NCI-H2196 treated with DMSO at 0.1 percent for 48 hours (cell line): ENCODE results near the gene PAPSS2.
"Not testable (repeated sequence)": the region's sequence is repeated elsewhere in the genome, so short reads cannot be mapped to it uniquely, and the experiment has no call there.

Experiments used
- DNase-seq: peaks from one replicate; lab custom pipeline; 2025; ENCODE audit not compliant: unreplicated experiment; lab: John Stamatoyannopoulos, UW

The PAPSS2 gene

GRCh38 chr10:87659571-87660483 is at the start of gene PAPSS2:
Gene PAPSS2, plus strand, starts transcription at chr10:87659878. Its CDS starts 104 bp downstream, at chr10:87659982.
- DNase-seq = no peak

- DNase-seq = not testable (repeated sequence)
Measured at GRCh38 chr10:87611341-87611740, 48.3 kb upstream of the PAPSS2 start.

GRCh38 chr10:87612115-87612514 is 47.6 kb upstream of the PAPSS2 start:
- no peak for DNase-seq

- DNase-seq = no peak
Measured at GRCh38 chr10:87613751-87614150, 45.9 kb upstream of the PAPSS2 start.

- DNase-seq = no peak
Measured at GRCh38 chr10:87615856-87616255, 43.8 kb upstream of the PAPSS2 start.

GRCh38 chr10:87617503-87617902 is 42.2 kb upstream of the PAPSS2 start:
- DNase-seq = no peak

GRCh38 chr10:87618566-87619423 is 40.9 kb upstream of the PAPSS2 start:
- no peak for DNase-seq

- no peak for DNase-seq
Measured at GRCh38 chr10:87619705-87620104, 40.0 kb upstream of the PAPSS2 start.

- DNase-seq = not testable (repeated sequence)
Measured at GRCh38 chr10:87621440-87621839, 38.2 kb upstream of the PAPSS2 start.

- no peak for DNase-seq
Measured at GRCh38 chr10:87622314-87623004, 37.2 kb upstream of the PAPSS2 start.

GRCh38 chr10:87623191-87623590 is 36.5 kb upstream of the PAPSS2 start:
- no peak for DNase-seq

GRCh38 chr10:87625661-87626060 is 34.0 kb upstream of the PAPSS2 start:
- DNase-seq = no peak

GRCh38 chr10:87626422-87626892 is 33.2 kb upstream of the PAPSS2 start:
- no peak for DNase-seq

- DNase-seq = no peak
Measured at GRCh38 chr10:87630171-87630570, 29.5 kb upstream of the PAPSS2 start.

GRCh38 chr10:87632454-87632853 is 27.2 kb upstream of the PAPSS2 start:
- DNase-seq = no peak

GRCh38 chr10:87634311-87634710 is 25.4 kb upstream of the PAPSS2 start:
- no peak for DNase-seq

- no peak for DNase-seq
Measured at GRCh38 chr10:87635498-87636312, 24.0 kb upstream of the PAPSS2 start.

- no peak for DNase-seq
Measured at GRCh38 chr10:87636313-87636915, 23.3 kb upstream of the PAPSS2 start.

GRCh38 chr10:87639493-87639892 is 20.2 kb upstream of the PAPSS2 start:
- DNase-seq = no peak

- DNase-seq = no peak
Measured at GRCh38 chr10:87640043-87640442, 19.6 kb upstream of the PAPSS2 start.
